ENCODE measurements around the gene MYL9.
A peak's percentile ranks its signal among the peaks of the same experiment; 100 is the strongest.

- peak; percentile 54 for TF ChIP-seq CTCF (conservative IDR thresholded peaks at IDR 0.05)
- TF ChIP-seq EZH2 (IDR thresholded peaks at IDR 0.05; ENCODE audit: low read depth) = no peak
These were observed 35.1 kb upstream of the MYL9 start for GRCh38 chr20:36506253-36506652.
